RWPE1 (cell line): Measurements from ENCODE around the gene MOB2.

Experiments used
- CTCF ChIA-PET: fragments of 350-600 bp; sonication (Branson Sonifier 250); formaldehyde crosslinking; extraction: SDS; loops from one replicate; lab custom pipeline; 2021; lab: Yijun Ruan, JAX
- POLR2A ChIA-PET: fragments of 400-600 bp; formaldehyde crosslinking; extraction: SDS; loops from one replicate; lab custom pipeline; 2020; ENCODE audit warnings: antibody characterized with exemption; ENCODE audit not compliant: low non-redundant PET; lab: Yijun Ruan, JAX
- DNase-seq: peaks from one replicate; pipeline ENCODE4 v3.0.0; 2012; ENCODE audit warnings: low spot score
- H3K27ac ChIP-seq: fragments of 450-650 bp; 2 replicates; pipeline ENCODE4 v1.5.1; 2017
- CTCF ChIP-seq: fragments of 450-650 bp; conservative IDR thresholded peaks from 2 replicates; pipeline ENCODE4 v1.5.1; 2017; ENCODE audit warnings: low read depth, mild to moderate bottlenecking

MOB2 gene

GRCh38 chr11:1504581-1505290 is 18.2 kb upstream of the MOB2 start:
- ChIA-PET CTCF (no interaction called here), POLR2A (no interaction called here)
- H3K27ac ChIP-seq = no peak overlapping the region; the same call in 1 of the 2 replicates
- no peak for TF ChIP-seq CTCF
- DNase-seq = no peak

GRCh38 chr11:1504138-1504537 is 17.6 kb upstream of the MOB2 start:
- CTCF ChIA-PET = no interaction called here
- no peak overlapping the region; the same call in none of the 2 replicates for H3K27ac ChIP-seq
- DNase-seq = no peak
- POLR2A ChIA-PET = no interaction called here
- no peak for TF ChIP-seq CTCF

GRCh38 chr11:1503708-1504104 is 17.1 kb upstream of the MOB2 start:
- no peak overlapping the region; the same call in 1 of the 2 replicates for H3K27ac ChIP-seq
- ChIA-PET POLR2A (no interaction called here), CTCF (no interaction called here)
- DNase-seq = no peak
- no peak for TF ChIP-seq CTCF

GRCh38 chr11:1502954-1503707 is 16.6 kb upstream of the MOB2 start:
- H3K27ac ChIP-seq = no peak overlapping the region
- no peak for DNase-seq
- CTCF ChIA-PET = no interaction called here
- POLR2A ChIA-PET = no interaction called here
- TF ChIP-seq CTCF = no peak

DNA sequence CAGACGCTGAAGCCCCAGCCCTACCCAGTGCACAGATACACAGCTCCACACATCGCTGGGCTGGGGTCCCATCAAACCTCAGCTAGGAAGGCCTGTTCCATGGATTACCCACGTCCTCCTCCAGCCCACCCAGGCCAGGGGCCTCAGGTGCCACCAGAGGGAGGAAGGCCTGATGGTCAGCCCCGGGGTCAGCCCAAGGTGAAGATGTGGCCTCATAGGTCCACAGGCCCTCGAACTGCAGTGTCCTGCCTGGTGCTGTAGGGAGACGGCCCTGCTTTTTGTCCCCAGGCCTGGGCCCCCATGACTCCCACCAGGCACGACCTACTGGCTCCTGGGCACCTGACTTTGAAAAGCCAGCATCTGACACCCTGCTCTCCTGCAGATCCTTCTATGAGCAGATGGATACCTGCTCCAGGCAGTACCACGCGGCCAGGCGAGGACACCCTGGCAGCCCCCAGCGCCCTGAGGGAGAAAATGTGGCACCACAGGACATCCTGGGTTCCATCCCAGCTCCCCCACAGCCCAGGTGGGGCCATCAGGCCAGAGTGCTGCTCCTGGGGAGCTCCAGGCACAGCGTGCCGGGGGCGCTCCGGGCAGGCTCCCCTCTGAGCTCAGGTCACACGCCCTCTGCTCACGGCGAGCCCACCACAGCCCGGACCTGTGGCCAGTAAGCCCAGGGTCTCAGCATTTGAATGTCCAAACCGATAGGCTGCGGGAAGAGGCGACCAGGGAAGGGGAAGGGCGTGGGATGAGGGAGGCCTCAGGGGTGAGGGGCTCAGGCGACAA is 15.8 kb upstream of the MOB2 start:
- DNase-seq = no peak
- ChIA-PET CTCF (no interaction called here), POLR2A (interaction anchor here (0.6 kb wide), 1 partner anchor 11 kb away, joined by 3 read pairs; no protein-coding TSS in a partner anchor)
- TF ChIP-seq CTCF = no peak
- H3K27ac ChIP-seq = no peak overlapping the region
